Left ventricle myocardium inferior (tissue), 1 donor: ENCODE data around the gene CCNT1. TPM values are rescaled to one million over a fixed set of nuclear protein-coding genes. Genes with fewer than 3 reads are reported as not detected.
A peak's percentile ranks its signal among the peaks of the same experiment; 100 is the strongest.
"Not testable (repeated sequence)": the region's sequence is repeated elsewhere in the genome, so short reads cannot be mapped to it uniquely, and the experiment has no call there.

Experiments
- DNase-seq: peaks from one replicate; pipeline ENCODE4 v3.0.0-alpha.2; 2020
- H3K27ac ChIP-seq: fragments of 200-600 bp; replicated peaks from 2 replicates; pipeline ENCODE4 v1.8.0; 2021
- H3K27me3 ChIP-seq: fragments of 200-600 bp; 2 replicates; pipeline ENCODE4 v1.8.0; 2021; ENCODE audit warnings: low read depth
- H3K36me3 ChIP-seq: fragments of 200-600 bp; 2 replicates; pipeline ENCODE4 v1.8.0; 2021
- H3K4me1 ChIP-seq: fragments of 200-600 bp; 2 replicates; pipeline ENCODE4 v1.8.0; 2021
- H3K4me3 ChIP-seq: fragments of 200-600 bp; 2 replicates; pipeline ENCODE4 v1.8.0; 2021; ENCODE audit warnings: mild to moderate bottlenecking, moderate library complexity
- H3K9me3 ChIP-seq: fragments of 200-600 bp; replicated peaks from 2 replicates; pipeline ENCODE4 v1.8.0; 2021
- intact Hi-C: fragments of 100-400 bp; cut with micrococcal nuclease; formaldehyde crosslinking; loops from one replicate; pipeline ENCODE4 v1.11.0; 2022
- total RNA-seq: library from RNA; stranded (reverse); fragmentation: NEBNext Ultra II Directional; extraction: Animal tissue kit (Norgen Biotek cat#: 25700); gene quantifications from one replicate; pipeline ENCODE4 v1.2.1, GENCODE V29; 2021
- TF ChIP-seq, protein P1 (sequence below): fragments of 200-600 bp; IDR thresholded peaks from 2 replicates; pipeline ENCODE4 v1.8.0; 2021; ENCODE audit warnings: antibody characterized with exemption, mild to moderate bottlenecking, borderline replicate concordance
- donor health status: DM: no; HTN: yes; CAD: no; lungs with severe emphysema.

The CCNT1 gene
- total RNA-seq, 1 donor from 2014 or later: 18.4 TPM

DNA sequence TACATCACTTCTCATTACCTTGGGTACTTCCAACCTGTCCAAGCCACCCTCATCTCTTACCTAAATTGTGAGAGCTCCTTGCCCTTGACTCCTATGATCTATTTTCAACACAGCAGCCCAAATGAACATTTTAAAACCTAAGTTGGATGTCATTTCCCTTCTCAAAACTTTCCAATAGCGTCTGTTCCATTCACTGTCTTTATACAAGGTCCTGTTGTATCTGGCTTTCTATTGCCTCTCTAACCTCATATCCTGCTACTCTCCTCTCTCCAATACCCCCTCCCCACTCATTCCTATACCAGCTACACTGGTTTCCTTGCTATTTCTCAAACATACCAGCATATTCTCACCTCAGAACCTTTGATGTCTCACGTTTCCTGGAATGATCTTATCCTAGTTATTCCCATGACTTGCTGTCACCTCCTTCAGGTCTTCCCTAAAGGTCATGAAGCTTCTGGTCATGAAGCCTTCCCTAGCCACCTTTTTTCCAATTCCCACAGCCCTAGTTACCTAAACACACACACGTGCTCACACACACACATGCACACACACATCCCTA is 30.4 kb downstream of the CCNT1 start:
- Histone ChIP-seq H3K27me3 (no peaks in the 10 kb centered on the region), H3K36me3 (peaks cover 6% of the 10 kb centered on the region), H3K27ac (no peak overlapping the region), H3K9me3 (no peaks in the 10 kb centered on the region), H3K4me3 (no peak overlapping the region), H3K4me1 (peaks cover 27% of the 10 kb centered on the region)
- intact Hi-C loops: no loop called here
- TF ChIP-seq, protein P1, sequence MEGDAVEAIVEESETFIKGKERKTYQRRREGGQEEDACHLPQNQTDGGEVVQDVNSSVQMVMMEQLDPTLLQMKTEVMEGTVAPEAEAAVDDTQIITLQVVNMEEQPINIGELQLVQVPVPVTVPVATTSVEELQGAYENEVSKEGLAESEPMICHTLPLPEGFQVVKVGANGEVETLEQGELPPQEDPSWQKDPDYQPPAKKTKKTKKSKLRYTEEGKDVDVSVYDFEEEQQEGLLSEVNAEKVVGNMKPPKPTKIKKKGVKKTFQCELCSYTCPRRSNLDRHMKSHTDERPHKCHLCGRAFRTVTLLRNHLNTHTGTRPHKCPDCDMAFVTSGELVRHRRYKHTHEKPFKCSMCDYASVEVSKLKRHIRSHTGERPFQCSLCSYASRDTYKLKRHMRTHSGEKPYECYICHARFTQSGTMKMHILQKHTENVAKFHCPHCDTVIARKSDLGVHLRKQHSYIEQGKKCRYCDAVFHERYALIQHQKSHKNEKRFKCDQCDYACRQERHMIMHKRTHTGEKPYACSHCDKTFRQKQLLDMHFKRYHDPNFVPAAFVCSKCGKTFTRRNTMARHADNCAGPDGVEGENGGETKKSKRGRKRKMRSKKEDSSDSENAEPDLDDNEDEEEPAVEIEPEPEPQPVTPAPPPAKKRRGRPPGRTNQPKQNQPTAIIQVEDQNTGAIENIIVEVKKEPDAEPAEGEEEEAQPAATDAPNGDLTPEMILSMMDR: no peak
- no peak for DNase-seq

DNA sequence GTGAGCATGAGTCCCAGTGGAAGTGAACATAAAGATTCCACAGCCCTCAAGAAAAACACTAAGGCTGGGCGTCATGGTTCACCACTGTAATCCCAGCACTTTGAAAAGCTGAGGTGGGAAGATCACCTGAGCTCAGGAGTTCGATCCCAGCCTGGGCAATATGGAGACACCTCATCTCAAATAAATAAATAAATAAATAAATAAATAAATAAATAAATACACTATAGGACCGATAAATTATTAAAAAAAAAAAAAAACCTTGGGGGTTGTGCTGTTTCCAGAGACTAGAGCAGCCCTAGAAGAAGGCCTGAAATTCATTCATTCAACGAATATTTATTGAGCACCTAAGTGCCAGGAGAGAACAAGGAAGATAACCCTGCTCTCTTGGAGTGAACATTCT is 33.0 kb downstream of the CCNT1 start:
- Histone ChIP-seq H3K36me3 (peaks cover 27% of the 10 kb centered on the region), H3K4me1 (peaks cover 41% of the 10 kb centered on the region), H3K9me3 (no peaks in the 10 kb centered on the region), H3K4me3 (no peak overlapping the region), H3K27ac (no peak overlapping the region), H3K27me3 (no peaks in the 10 kb centered on the region)
- no peak for DNase-seq
- TF ChIP-seq, protein P1: no peak
- intact Hi-C loops: no loop called here

DNA sequence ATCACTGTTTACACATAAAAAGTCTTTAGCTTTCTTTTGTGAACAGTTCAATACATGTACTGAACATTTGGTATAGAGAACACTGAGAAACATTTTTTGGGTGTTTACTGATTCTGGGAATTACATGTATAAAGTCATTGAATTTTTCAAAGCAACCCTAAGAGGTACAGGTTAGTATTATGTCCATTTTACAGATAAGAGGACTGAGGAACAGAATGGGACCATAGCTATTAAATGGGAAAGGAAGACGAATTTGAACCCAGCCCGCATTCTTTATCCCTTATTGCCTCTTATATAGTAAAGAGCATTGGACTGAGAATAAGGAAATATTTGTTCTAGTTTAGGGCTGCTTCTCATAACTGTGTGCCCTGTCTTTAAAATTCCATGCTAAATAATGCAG is 33.6 kb downstream of the CCNT1 start:
- Histone ChIP-seq H3K4me3 (peak overlapping the region; percentile 99), H3K27me3 (no peaks in the 10 kb centered on the region), H3K4me1 (peaks cover 47% of the 10 kb centered on the region), H3K9me3 (no peaks in the 10 kb centered on the region), H3K36me3 (peaks cover 30% of the 10 kb centered on the region), H3K27ac (no peak overlapping the region)
- TF ChIP-seq, protein P1: no peak
- no peak for DNase-seq
- intact Hi-C loops: no loop called here

DNA sequence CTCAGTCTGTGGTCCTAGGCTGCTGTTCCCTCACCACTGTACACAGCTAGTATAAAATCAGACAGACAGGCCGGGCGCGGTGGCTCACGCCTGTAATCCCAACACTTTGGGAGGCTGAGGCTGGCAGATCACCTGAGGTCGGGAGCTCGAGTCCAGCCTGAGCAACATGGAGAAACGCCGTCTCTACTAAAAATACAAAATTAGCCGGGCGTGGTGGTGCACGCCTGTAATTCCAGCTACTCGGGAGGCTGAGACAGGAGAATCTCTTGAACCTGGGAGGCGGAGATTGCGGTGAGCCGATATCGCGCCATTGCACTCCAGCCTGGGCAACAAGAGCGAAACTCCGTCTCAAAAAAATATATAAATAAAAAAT is 34.0 kb downstream of the CCNT1 start:
- DNase-seq, H3K9me3 ChIP-seq, H3K27me3 ChIP-seq, intact Hi-C loops: not testable (repeated sequence)
- Histone ChIP-seq H3K36me3 (peaks cover 29% of the 10 kb centered on the region), H3K4me3 (peak overlapping the region; percentile 99), H3K4me1 (peaks cover 51% of the 10 kb centered on the region), H3K27ac (peak overlapping the region; percentile 94)

- DNase-seq: peak; percentile 98
- Histone ChIP-seq H3K27ac (peak within 1 kb of the TSS; percentile 94), H3K36me3 (peaks cover 34% of the 10 kb centered on the region), H3K4me3 (peak within 1 kb of the TSS; percentile 99), H3K27me3 (no peaks in the 10 kb centered on the region), H3K9me3 (no peaks in the 10 kb centered on the region), H3K4me1 (peaks cover 57% of the 10 kb centered on the region)
- intact Hi-C loops: no loop called here
- TF ChIP-seq, protein P1: no peak
These were observed 34.6 kb downstream of the CCNT1 start, which contains the start of gene KANSL2 for GRCh38 chr12:48681710-48682532. Gene KANSL2 (minus strand): TSS chr12:48682238. CDS start chr12:48681632, 606 bp downstream.

- H3K27me3 ChIP-seq: no peaks in the 10 kb centered on the region
- no peaks in the 10 kb centered on the region for H3K9me3 ChIP-seq
- H3K36me3 ChIP-seq: peaks cover 40% of the 10 kb centered on the region
- TF ChIP-seq, protein P1: no peak
- intact Hi-C loops: no loop called here
- peak overlapping the region; percentile 99 for H3K4me3 ChIP-seq
- DNase-seq: no peak
- peak overlapping the region; percentile 94 for H3K27ac ChIP-seq
- H3K4me1 ChIP-seq: peaks cover 61% of the 10 kb centered on the region
These were observed 35.2 kb downstream of the CCNT1 start for GRCh38 chr12:48681399-48681709.
